Glomerular visceral epithelial cell (primary cell): ENCODE measurements around the gene DOP1A.
"Not testable (repeated sequence)": the region's sequence is repeated elsewhere in the genome, so short reads cannot be mapped to it uniquely, and the experiment has no call there.

Experiments used
- DNase-seq: peaks from one replicate; pipeline ENCODE4 v3.0.0-alpha.2; 2016; ENCODE audit errors: extremely low spot score

DOP1A gene

DNA sequence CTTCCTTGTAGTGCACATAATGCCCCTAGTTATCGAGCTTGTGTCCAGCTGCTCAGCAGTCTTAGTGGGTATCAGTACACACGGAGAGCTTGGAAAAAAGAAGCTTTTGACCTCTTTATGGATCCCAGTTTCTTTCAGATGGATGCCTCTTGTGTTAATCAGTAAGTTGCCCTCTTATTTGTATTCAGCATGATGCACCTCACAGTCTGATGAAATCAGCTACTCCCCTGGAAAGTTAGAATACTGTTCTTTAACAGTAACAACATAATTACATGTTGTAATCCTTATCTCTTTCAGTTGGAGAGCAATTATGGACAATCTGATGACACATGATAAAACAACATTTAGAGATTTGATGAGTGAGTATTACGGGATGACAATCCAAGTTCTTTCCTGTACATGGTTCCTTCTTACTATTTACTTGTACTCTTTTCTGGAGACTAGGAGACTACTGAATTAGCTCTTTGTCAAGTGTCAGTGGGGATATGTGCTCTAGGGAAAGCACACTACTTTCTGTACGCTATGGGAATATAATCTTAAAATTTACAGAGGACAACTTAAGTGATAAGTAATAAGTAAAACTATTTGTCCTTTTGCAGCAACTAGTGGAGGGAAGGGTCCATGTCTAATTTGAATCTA lies 86.5 kb downstream of the DOP1A start:
- no peak for DNase-seq

DNA sequence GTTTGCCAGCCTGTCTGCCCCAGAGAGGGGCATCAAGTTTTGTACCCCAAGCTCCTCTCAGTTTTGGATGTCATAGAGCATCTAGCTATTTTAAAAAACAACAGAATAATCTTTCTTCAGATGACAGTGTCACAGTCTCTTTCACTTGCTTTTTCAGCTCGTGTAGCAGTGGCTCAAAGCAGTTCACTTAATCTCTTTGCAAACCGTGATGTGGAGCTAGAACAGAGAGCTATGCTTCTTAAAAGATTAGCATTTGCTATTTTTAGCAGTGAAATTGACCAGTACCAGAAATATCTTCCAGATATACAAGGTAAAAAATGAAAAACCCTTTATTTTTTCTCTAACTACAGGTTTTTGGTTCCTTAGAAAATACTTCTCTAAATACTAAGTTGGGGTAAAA lies 88.3 kb downstream of the DOP1A start:
- no peak for DNase-seq

DNA sequence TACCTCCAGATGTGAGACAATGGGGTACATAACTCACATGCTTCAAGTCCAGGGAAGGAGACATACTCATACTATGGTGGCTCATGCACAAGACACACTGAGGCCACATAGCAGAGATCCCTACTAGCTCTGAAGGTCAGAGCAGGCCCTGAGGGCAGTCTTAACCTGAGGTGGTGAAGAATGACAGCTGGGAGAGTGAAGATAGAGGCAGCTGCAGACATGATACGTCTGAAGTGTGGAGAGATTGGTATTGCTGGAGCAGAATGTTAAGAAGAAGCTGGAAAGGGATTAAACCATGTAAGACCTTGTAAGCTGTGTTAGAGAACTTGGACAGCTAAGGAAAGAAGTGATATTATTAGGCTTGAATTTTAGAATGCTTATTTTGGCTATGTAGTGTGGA lies 92.7 kb downstream of the DOP1A start:
- no peak for DNase-seq

DNA sequence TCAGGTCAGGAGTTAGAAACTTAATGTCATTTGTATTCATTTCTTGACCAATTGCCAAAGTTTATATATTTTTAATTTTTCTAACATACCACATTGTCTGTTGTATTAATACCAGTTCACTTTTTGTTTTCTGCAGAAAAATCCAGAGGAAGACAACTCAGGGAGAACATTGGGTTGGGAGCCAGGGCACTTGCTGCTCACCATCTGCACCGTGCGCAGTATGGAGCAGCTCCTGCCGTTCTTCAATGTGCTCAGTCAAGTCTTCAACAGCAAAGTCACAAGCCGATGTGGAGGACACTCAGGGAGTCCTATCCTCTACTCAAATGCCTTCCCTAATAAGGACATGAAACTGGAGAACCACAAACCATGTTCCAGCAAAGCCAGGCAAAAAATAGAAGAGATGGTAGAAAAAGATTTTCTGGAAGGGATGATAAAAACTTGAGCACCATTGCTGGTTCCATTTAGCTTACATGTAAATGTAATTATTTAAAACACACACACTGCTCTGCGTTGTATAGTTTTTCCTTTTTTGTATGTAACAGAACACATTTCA lies 100.3 kb downstream of the DOP1A start:
- DNase-seq, result no peak

DNA sequence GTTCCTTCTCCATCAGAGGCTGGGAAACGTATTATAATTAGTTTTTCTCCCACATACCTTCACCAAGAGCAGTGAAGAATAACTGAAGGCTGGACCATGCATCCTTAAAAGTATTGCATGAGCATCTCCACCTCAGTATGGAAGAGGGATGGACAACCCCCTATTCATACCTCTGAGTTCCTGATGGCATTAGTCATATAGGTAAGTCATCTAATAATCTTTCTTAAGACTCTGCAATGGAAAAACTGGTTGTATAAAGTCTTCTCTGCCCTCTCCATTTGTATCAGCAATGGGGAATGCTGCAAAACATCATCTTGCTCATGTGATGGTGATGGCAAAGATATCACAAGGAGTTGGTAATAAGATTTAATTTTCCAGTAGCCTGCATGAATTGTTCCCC lies 101.1 kb downstream of the DOP1A start:
- DNase-seq, result no peak

DNA sequence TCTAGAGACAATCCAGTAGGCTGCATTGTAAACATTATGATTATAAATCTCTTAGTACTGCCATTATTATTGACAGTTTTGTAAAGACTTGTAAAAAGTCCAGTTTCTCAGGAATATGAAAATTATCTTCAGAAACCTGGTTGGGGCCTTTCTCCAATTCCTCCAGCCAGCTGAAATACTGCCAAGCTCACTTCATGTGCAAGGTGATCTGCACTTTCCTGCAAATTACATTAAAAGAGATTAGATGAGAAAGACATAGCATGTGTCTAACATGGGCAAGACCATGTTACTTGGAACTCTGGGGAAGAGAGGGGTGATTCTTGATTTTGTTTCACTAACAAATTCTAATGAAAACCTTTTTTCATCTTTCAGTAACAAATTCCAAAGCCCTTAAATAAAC lies 101.6 kb downstream of the DOP1A start:
- DNase-seq, result no peak

DNA sequence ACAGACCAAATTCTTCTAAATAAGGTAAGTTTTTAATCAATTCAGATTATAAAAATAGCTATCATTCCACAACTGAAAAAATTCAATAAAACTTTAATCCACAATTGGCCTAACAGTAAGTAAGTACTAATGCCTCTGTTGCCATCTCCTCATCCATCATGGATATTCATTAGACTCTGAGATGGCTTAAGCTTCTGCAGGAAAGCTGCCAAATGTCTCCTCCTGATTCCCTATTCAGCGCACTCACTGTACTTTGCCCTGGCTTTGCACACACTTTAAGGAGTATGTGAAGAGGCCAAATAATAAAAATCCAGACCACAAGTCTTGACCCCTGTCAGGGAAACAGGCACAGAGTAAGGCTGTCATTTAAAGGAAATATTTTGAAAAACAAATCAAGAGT lies 102.0 kb downstream of the DOP1A start:
- DNase-seq, result no peak

DNA sequence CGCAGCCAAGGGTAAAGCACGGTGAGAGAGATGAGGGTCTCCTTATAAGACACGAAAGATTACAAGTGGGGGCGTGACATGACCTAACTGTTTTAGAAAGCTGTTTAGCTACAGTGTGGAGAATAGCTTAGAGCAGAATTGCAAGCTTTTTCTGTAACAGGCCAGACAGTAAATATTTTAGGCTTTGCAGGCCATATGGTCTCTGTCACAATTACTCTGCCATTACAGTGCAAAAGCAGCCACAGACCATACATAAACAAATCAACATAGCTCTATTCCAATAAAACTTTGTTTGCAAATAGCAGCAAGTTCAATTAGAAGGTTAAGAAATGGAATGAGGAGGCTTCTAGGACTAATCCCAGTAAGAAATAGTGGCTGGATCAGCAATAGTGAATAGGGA lies 108.8 kb downstream of the DOP1A start:
- no peak for DNase-seq

DNA sequence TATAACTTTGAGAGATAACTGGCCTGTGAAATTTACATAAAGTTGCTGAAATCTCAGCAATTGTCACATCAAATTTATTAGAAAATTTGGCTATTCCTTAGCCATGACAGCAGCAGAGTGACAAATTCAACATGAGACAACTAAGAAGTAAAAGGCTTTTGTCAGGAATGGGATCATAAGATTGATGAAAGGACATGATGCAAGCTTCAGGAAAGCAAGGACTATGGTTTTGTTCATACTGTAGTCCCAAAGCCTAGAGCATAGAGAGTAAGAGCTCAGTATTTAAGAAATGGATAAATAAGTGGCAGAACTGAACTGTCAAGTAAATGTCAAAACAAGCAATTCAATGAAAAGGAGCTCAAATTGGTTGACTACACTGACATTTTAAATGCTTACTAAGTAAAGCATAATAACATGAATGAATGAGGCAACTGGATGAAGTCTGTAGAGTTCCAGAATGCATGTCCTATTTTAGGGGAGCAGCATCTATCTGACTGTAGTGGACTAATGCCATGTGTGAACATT lies 113.0 kb downstream of the DOP1A start:
- no peak for DNase-seq

DNA sequence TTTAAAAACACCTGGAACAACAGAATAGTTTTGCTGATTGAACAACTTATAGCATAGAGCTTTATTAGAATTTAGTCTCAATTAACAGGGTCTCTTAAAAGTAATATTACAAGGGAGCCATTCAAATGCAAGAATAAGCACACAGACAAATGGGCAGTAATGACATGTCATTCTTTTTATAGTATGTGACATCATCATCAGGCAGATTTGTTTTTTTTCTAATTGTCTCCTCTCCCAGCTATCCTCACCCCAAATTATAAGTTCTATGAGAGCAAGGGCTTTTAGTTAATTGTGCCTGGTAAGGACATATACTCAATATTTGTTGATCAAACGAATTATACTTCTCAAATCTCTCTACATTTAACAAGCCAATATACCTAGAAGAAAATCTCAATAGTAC lies 114.6 kb downstream of the DOP1A start:
- DNase-seq, result no peak

DNA sequence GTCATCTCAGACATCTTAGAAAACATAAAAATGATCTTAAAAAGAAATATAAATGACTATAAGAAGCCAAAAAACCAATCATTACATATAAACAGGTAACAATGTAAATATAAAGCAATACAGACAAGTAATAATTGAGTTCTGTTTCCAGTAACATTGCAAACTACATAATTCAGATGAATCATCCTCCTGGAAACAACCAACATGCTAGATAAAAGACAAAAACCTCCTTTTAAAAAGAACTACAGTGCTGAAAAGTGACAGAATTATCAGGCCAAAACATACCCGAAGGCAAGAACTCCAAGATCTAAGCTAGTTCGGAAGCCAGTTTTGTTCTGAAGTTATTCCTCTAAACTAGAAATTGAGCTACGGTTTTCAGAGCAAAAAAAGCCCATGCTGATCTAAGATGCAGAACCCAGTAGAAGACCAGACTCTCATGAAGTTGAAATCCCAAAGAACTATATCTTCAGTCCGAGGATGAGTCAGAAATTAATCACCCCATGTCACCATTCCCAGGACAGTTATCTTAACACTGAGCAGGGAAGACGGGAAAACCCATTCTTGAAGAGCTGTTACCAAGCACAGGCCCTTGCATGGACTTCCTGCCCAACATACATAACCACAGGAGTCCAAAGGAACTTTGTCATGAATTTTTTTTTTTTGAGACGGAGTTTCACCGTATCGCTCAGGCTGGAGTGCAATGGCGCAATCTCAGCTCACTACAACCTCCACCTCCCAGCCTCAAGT lies 115.8 kb downstream of the DOP1A start:
- DNase-seq, result peak; percentile 94

DNA sequence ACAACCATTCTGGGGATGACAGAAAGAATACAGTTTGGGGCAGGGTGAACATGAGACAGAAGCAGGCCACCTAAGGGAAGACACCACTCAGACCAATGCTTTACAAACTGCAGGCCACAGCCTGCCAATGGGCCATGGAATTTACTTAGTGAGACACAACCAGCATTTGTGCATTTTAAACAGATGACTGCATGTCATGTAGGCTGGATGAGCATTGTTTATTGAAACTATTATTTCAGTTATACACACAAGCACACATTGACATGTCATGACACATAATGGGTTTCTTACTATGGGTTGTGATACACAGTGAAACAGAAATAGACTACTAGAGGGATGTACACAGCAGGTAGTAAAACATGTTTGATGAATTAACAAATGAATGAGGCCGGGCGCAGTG lies 117.6 kb downstream of the DOP1A start:
- DNase-seq, result no peak

DNA sequence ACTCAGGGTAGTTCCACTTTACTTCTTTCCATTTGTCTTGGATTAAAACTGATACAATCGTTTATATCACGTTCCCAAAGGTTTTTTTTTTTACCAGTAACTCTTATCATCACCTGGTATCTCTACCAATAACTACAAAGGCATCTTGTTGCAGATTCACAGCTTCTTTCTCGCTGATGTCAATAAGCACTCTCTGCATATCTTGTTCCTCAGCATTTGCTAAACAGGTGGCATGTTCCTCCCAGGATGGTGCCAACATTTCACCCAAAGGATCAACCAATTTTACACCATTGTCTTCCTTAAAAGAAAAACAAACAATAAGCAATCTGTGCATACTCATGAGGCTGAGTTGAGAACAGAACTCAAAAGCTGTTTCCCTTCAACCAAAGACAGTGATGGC lies 121.0 kb downstream of the DOP1A start:
- no peak for DNase-seq

DNA sequence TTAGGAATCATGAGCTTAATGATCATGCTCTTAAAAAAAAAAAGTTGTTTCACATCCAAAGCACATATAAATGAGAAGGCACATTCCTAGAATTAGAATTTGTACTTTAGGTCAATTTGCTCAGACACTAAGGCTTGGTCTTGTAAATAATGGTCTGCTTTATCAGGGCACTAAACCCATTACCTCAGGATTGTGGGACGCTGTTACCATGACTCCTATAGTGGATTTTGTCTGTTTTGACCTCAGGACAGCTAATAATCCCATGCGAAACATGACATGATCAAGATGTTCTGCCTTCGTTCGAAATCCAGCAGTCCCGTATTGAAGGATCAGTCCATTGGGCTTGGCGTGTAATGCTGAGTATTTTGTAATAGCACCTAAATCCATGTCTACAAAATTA lies 123.2 kb downstream of the DOP1A start:
- no peak for DNase-seq

DNA sequence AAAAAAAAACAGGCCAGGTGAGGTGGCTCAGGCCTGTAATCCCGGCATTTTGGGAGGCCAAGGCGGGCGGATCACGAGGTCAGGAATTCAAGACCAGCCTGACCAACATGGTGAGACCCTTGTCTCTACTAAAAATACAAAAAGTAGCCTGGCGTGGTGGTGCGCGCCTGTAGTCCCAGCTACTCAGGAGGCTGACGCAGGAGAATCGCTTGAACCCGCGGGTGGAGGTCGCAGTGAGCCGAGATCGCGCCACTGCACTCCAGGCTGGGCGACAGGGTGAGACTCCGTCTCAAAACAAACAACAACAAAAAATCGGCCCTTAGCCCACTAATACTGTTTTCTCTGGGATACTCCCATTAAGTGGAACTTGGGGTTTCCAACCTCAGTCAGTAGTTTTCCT lies 124.5 kb downstream of the DOP1A start:
- DNase-seq, result not testable (repeated sequence)

DNA sequence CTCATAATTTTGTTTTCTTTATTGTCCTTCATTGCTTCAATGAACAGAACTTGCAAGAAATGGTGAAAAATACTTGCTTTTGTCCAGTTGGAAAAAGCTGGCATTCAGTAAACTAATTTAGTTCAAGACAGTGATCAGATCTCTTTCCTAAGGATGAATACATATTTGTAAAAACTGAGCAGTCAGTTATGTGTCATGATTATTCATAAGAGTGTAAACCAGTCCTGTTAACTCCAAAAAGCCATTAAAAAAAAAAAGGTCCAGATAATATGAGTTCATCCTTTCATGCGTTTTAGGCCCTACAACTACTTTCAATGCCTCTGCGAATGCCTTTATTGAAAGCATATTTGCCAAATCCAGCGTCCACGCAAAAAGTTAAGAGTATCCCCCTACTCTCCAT lies 125.0 kb downstream of the DOP1A start:
- no peak for DNase-seq

DNA sequence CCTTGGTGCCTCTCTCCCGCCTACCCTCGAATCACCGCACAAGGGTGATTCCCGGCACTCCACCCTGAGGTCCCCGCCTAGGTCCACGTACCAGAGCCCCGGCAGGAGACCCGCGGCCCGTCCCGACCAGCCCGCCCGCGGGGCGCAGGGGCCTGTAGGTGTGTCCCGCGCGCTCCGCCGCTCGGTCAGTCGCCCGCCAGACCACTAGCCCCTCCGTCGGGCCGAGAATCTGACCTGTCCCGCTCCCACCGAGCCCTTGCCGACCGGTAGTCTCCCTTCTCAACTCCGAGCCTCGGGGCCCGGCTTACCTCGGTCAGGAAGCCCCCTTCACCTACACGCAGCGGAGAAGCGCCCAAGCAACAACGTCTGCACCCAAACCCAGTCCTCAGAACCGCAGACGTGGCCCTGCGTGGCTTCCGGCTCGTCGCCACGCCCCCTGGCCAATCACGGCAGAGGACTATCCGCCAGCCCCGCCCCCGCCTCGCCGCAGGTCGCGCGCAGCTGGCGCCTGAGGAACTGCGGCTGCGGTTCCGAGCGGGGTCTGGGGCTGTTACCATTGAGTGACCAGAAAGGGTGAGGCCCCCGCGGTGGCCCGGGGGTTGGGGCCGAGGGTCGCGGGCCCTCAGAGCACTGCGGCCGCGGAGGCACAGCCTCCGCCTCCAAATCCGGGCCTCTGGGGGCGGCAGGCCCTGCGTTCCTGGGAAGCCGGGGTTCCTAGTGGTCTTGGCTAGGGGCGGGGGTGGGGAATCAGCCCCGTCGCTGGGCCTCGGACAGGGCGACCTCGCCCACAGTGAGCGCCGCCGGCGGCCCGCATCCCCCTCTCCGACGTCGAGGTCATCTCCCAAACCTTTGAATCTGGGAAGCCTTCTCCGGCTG lies 125.6 kb downstream of the DOP1A start, which contains the start of the genes PGM3 and RWDD2A:
TSS of gene PGM3 (minus strand) at position 395 of the 876 bp plus-strand sequence. CDS start 2,253 bp downstream, outside the sequence.
TSS of gene RWDD2A (plus strand) at position 487 of the 876 bp plus-strand sequence. CDS start 1,095 bp downstream, outside the sequence.
- peak; percentile 90 for DNase-seq

DNA sequence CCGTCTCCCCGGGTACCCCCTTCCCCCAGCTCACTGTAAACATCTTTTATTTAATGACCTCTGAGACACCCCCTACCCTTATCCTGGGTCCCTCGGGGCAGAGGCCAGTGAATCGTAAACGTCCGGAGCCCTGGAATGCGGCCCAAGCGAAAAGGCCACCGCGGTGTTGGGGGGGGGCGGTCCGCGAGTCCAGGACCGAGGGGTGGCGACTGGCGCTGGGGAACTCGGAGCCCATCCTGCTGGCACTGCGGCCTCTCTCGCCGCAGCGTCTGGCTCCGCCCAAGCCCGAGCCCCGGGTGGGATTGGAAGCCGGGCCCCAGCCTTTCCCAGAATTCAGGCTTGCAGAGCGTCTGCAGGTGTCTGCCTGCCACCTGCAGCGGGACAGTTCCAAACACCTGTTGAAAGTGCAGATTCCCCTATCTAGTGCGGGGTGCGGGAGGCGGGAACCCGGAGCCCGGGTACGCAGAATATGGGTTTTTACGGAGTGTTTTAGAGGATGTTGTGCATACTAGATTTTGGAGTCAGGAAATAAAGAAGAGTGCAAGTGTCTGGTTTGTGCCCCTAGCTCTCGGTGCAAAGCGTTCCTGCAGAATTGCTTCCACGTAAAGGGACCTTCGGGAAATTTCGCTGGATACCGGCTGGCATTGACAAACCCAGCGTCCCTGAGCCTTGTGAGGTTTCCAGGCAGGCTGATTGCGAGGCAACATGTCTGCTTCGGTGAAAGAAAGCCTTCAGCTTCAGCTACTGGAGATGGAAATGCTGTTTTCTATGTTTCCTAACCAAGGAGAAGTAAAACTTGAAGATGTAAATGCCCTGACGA lies 126.5 kb downstream of the DOP1A start:
- DNase-seq, result peak; percentile 62

DNA sequence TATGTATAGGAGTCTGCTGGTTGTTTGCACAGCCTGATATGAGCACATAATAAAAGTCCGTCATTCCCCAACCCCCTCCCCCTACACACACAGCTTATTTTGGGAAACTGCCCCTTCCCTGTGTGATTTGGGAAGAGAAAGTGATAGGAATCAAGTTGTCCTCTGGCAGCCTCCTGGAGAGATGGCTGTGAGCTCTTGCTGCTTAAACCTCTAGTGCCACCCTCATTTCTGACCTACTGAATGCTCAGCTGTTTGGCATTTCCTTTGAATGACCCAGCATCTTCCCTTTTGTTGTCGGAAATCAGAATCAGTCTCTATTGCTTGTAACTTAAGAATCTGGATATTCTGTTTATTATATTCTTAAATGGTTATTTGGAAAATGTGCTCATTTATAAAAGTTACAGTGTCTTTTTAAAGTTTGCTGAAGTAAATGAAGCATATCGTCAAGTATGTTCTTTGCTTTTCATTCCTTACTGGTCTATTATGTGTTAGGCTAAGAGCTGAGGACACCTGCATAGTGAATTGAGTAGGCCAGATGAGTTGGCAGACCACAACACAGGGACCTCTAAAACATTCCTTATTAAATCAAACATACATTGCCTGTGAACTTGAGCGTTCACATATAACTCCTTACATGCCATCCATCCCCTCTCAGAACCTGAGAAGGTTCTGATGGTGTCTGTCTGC lies 131.2 kb downstream of the DOP1A start:
- DNase-seq, result peak; percentile 15

DNA sequence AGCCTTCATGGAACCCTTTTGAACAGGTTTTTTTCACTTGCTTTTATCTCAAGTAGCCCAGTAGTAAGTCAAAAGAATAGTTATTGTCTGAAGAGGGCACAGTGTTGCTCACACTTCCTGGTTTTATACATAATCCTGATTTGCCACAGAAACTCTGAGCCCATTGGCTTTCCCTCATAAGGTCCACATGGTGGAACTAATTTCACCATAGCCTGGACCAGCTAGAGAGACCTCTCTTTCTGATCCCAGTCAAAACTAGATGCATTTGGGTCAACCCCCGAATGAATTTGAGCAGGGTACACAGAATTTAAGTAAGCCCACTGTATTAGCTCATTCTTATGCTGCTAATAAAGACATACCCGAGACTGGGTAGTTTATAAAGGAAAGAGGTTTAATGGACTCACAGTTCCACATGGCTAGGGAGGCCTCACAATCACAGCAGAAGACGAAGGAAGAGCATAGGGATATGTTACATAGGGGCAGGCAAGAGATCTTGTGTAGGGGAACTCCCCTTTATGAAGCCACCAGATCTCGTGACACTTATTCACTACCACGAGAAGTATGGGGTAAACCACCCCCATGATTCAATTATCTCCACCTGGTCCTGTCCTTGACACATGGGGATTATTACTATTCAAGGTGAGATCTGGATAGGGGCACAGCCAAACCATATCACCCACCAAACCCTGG lies 131.8 kb downstream of the DOP1A start:
- peak; percentile 27 for DNase-seq
